Measurements from ENCODE around the gene SLC9A9.

SLC9A9 gene

DNA sequence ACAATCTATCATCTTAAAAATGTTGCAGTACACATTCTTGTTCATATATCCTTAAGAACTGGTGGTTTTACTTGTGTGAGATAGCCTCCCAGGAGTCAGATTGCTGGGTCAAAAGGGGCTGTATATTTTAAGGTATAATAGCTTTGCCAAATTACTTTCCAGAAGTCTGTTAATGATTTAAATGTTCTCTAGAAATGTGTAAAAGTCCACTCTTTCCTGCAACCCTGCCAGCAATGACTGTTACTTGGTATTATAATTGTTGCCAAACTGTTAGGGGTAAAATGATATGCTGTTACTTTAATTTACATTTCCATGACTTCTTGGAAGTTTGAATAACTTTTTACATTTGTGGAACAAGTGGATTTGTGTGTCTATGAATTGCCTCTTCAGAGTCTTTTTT is 170.8 kb downstream of the SLC9A9 start:
- no peaks in the 10 kb centered on the region for H3K9me3 ChIP-seq (ENCODE audit: insufficient read depth, low read length)
- TF ChIP-seq EZH2phosphoT487 (IDR thresholded peaks at IDR 0.05; ENCODE audit: low read depth) (no peak), CTCF (IDR thresholded peaks at IDR 0.05; ENCODE audit: low read depth, low read length) (no peak)

GRCh38 chr3:143676747-143677146 is 171.5 kb downstream of the SLC9A9 start:
- TF ChIP-seq CTCF (IDR thresholded peaks at IDR 0.05; ENCODE audit: low read depth, low read length) (no peak), EZH2phosphoT487 (IDR thresholded peaks at IDR 0.05; ENCODE audit: low read depth) (no peak)
- Histone ChIP-seq H3K9ac (ENCODE audit: low read length) (no peak overlapping the region), H3K27ac (ENCODE audit: low read length) (no peak overlapping the region), H3K4me2 (ENCODE audit: low read length) (no peak overlapping the region), H3K36me3 (replicated peaks; ENCODE audit: low read depth, low read length) (no peaks in the 10 kb centered on the region), H3K4me3 (ENCODE audit: low read length) (no peak overlapping the region), H3K79me2 (ENCODE audit: low read length) (no peaks in the 10 kb centered on the region), H4K20me1 (ENCODE audit: insufficient read depth, low read length) (no peaks in the 10 kb centered on the region), H3K9me3 (ENCODE audit: insufficient read depth, low read length) (no peaks in the 10 kb centered on the region), H3K4me1 (ENCODE audit: low read length) (peaks cover 24% of the 10 kb centered on the region), H2AFZ (ENCODE audit: low read depth, low read length) (no peak overlapping the region), H3K27me3 (ENCODE audit: low read depth, low read length) (no peaks in the 10 kb centered on the region)

More for the DNA sequence above, 170.8 kb downstream of the SLC9A9 start:
- Histone ChIP-seq H3K4me3 (ENCODE audit: low read length) (no peak overlapping the region), H3K27ac (ENCODE audit: low read length) (no peak overlapping the region), H3K79me2 (ENCODE audit: low read length) (no peaks in the 10 kb centered on the region), H2AFZ (ENCODE audit: low read depth, low read length) (no peak overlapping the region), H3K9ac (ENCODE audit: low read length) (no peak overlapping the region), H3K4me1 (ENCODE audit: low read length) (peaks cover 24% of the 10 kb centered on the region), H3K4me2 (ENCODE audit: low read length) (no peak overlapping the region), H3K36me3 (replicated peaks; ENCODE audit: low read depth, low read length) (no peaks in the 10 kb centered on the region), H3K27me3 (ENCODE audit: low read depth, low read length) (no peaks in the 10 kb centered on the region), H4K20me1 (ENCODE audit: insufficient read depth, low read length) (no peaks in the 10 kb centered on the region)

- no peaks in the 10 kb centered on the region for H3K79me2 ChIP-seq (ENCODE audit: low read length)
Observed at GRCh38 chr3:143676021-143676420, 172.2 kb downstream of the SLC9A9 start.

More at GRCh38 chr3:143676021-143676420, 172.2 kb downstream of the SLC9A9 start:
- no peak for TF ChIP-seq CTCF (IDR thresholded peaks at IDR 0.05; ENCODE audit: low read depth, low read length)
- TF ChIP-seq EZH2phosphoT487 (IDR thresholded peaks at IDR 0.05; ENCODE audit: low read depth): no peak
- Histone ChIP-seq H3K9me3 (ENCODE audit: insufficient read depth, low read length) (no peaks in the 10 kb centered on the region), H3K36me3 (replicated peaks; ENCODE audit: low read depth, low read length) (no peaks in the 10 kb centered on the region), H4K20me1 (ENCODE audit: insufficient read depth, low read length) (no peaks in the 10 kb centered on the region), H3K4me1 (ENCODE audit: low read length) (peaks cover 24% of the 10 kb centered on the region), H3K4me3 (ENCODE audit: low read length) (peak overlapping the region; percentile 37), H3K9ac (ENCODE audit: low read length) (no peak overlapping the region), H3K27ac (ENCODE audit: low read length) (no peak overlapping the region), H3K4me2 (ENCODE audit: low read length) (peak overlapping the region; percentile 55), H2AFZ (ENCODE audit: low read depth, low read length) (no peak overlapping the region), H3K27me3 (ENCODE audit: low read depth, low read length) (no peaks in the 10 kb centered on the region)
